K562 (cell line): ENCODE results near the gene CNNM4. TPM values are rescaled to one million over a fixed set of nuclear protein-coding genes. Genes with fewer than 3 reads are reported as not detected.

Experiments
- ATAC-seq: fragments of 200-7000 bp; cut with Tn5 transposase; 3 replicates; pipeline ENCODE4 v1.9.1; 2020; ENCODE audit warnings: moderate library complexity
- BruUV-seq: library from RNA; stranded (reverse); fragments of 400-500 nt; replicated peaks from 2 replicates; lab custom pipeline; 2021; lab: Mats Ljungman, UMichigan
- CTCF ChIA-PET: fragments of 300-600 bp; formaldehyde crosslinking; extraction: SDS; loops from one replicate; lab custom pipeline; 2021; ENCODE audit warnings: low intra/inter-chr PET ratio; lab: Yijun Ruan, JAX
- POLR2A ChIA-PET: fragments of 300-600, 350-650 bp; sonication (Branson Sonifier 250); formaldehyde crosslinking; extraction: SDS; loops from one replicate; lab custom pipeline; 2021; ENCODE audit warnings: antibody characterized with exemption, inconsistent platforms; lab: Yijun Ruan, JAX
- DNase-seq, 4 experiments: peaks; one replicate each; pipeline versions ENCODE4 v3.0.0 to v3.0.0-alpha.2; 2011 to 2018; ENCODE audit warnings: low spot score in 3 of 4, mixed read lengths in 3 of 4; ENCODE audit errors: extremely low read depth in 1 of 4
- FAIRE-seq: peaks from 2 replicates; lab custom pipeline; 2011; peaks lifted over from hg19 to GRCh38; lab: Jason Lieb, UNC
- H2AFZ ChIP-seq: 2 replicates; pipeline ENCODE4 v1.6.0; 2011; ENCODE audit warnings: low read depth, low read length, control low read depth, inconsistent platforms
- H3K27ac ChIP-seq: fragments of 200-600 bp; 3 replicates; pipeline ENCODE4 v1.8.0; 2011; ENCODE audit warnings: low read depth, mild to moderate bottlenecking, control low read depth, inconsistent platforms, low read length, moderate library complexity, mixed read lengths; ENCODE audit errors: extremely low read depth
- H3K27me3 ChIP-seq, 2 experiments: fragments of 300-600 bp in 1 of 2; 2 replicates in 1 of 2; 3 replicates in 1 of 2; pipeline versions ENCODE4 v1.6.0 to v1.8.0; 2011; ENCODE audit warnings: inconsistent platforms in 2 of 2, low read length in 2 of 2, mild to moderate bottlenecking in 1 of 2, mixed read lengths in 1 of 2, moderate library complexity in 1 of 2; ENCODE audit not compliant: control insufficient read depth in 2 of 2, insufficient read depth in 2 of 2
- H3K36me3 ChIP-seq: fragments of 300-600 bp; 3 replicates; pipeline ENCODE4 v1.8.0; 2011; ENCODE audit warnings: mild to moderate bottlenecking, low read length, inconsistent platforms; ENCODE audit not compliant: control insufficient read depth, insufficient read depth
- H3K4me1 ChIP-seq, 2 experiments: fragments of 200-600 bp in 1 of 2; replicated peaks in 1 of 2; 2 replicates in 1 of 2; 3 replicates in 1 of 2; pipeline versions ENCODE4 v1.5.1 to v1.8.0; 2011; ENCODE audit warnings: inconsistent platforms in 2 of 2, low read length in 2 of 2, mild to moderate bottlenecking in 1 of 2, mixed read lengths in 1 of 2, moderate library complexity in 1 of 2; ENCODE audit not compliant: control insufficient read depth in 2 of 2, insufficient read depth in 2 of 2
- H3K4me2 ChIP-seq: 2 replicates; pipeline ENCODE4 v1.6.1; 2011; ENCODE audit warnings: low read length, control low read depth, inconsistent platforms, mixed read lengths; ENCODE audit not compliant: insufficient read depth
- H3K4me3 ChIP-seq: fragments of 200-600 bp; sonication (generic), shearing (Covaris generic); 2 replicates; pipeline ENCODE4 v1.5.1; 2016; ENCODE audit warnings: control low read depth, inconsistent platforms
- H3K79me2 ChIP-seq: fragments of 200-600 bp; 3 replicates; pipeline ENCODE4 v1.8.0; 2011; ENCODE audit warnings: low read length, inconsistent platforms; ENCODE audit not compliant: control insufficient read depth, insufficient read depth
- H3K9ac ChIP-seq, 2 experiments: 2 replicates each; pipeline versions ENCODE4 v1.6.0 to v1.6.1; 2011; ENCODE audit warnings: low read depth in 2 of 2, low read length in 2 of 2, control low read depth in 1 of 2, inconsistent platforms in 1 of 2, mild to moderate bottlenecking in 1 of 2, mixed read lengths in 1 of 2; ENCODE audit not compliant: insufficient read depth in 1 of 2
- H3K9me1 ChIP-seq: one replicate; pipeline ENCODE4 v1.6.0; 2011; ENCODE audit warnings: inconsistent platforms, mild to moderate bottlenecking, low read length, moderate library complexity; ENCODE audit not compliant: control insufficient read depth, insufficient read depth
- H3K9me3 ChIP-seq: replicated peaks from 2 replicates; pipeline ENCODE4 v1.5.1; 2011; ENCODE audit warnings: low read depth, low read length, inconsistent platforms; ENCODE audit not compliant: control insufficient read depth, insufficient read depth
- H4K20me1 ChIP-seq: replicated peaks from 2 replicates; pipeline ENCODE4 v1.6.1; 2011; ENCODE audit warnings: low read length, inconsistent platforms, mixed read lengths; ENCODE audit not compliant: control insufficient read depth, insufficient read depth
- ARID3A ChIP-seq: IDR thresholded peaks from 2 replicates; pipeline ENCODE4 v1.6.1; 2012; ENCODE audit warnings: low read depth, low read length, improper control_type of control experiment, borderline replicate concordance
- DMBX1 ChIP-seq: fragments of 250-450 bp; sonication (Bioruptor Pico); IDR thresholded peaks from 2 replicates; pipeline ENCODE4 v1.8.0; 2022; ENCODE audit warnings: inconsistent platforms, mild to moderate bottlenecking, moderate library complexity, borderline replicate concordance
- E2F6 ChIP-seq, 2 experiments: IDR thresholded peaks; 2 replicates each; pipeline ENCODE4 v1.6.1; 2011; ENCODE audit warnings: borderline replicate concordance in 1 of 2, control low read depth in 1 of 2, low read depth in 1 of 2, low read length in 1 of 2, mild to moderate bottlenecking in 1 of 2, mixed read lengths in 1 of 2, moderate library complexity in 1 of 2; ENCODE audit not compliant: insufficient read depth in 1 of 2, insufficient read length in 1 of 2, poor library complexity in 1 of 2, severe bottlenecking in 1 of 2; ENCODE audit errors: extremely low read depth in 1 of 2
- IRF1 ChIP-seq: sonication (generic); formaldehyde crosslinking; IDR thresholded peaks from 2 replicates; pipeline ENCODE4 v1.8.0; 2022; ENCODE audit warnings: missing genetic modification reagents, mild to moderate bottlenecking, borderline replicate concordance
- NBN ChIP-seq: fragments of 450-650 bp; IDR thresholded peaks from 2 replicates; pipeline ENCODE4 v1.6.1; 2016; ENCODE audit warnings: low read depth, mild to moderate bottlenecking
- POLR2H ChIP-seq: IDR thresholded peaks from 2 replicates; pipeline ENCODE4 v1.6.1; 2016; ENCODE audit warnings: missing genetic modification characterization, low read depth, mild to moderate bottlenecking, control low read depth, missing compliant biosample characterization, moderate library complexity
- PRMT5 ChIP-seq: sonication (generic); formaldehyde crosslinking; IDR thresholded peaks from 2 replicates; pipeline ENCODE4 v1.5.0; 2020; ENCODE audit warnings: missing genetic modification reagents
- WHSC1 ChIP-seq: IDR thresholded peaks from one replicate; pipeline ENCODE4 v1.6.1; 2012; ENCODE audit warnings: low read length, control low read depth, inconsistent platforms
- ZNF133 ChIP-seq: fragments of 250-450 bp; sonication (Bioruptor Pico); IDR thresholded peaks from 2 replicates; pipeline ENCODE4 v1.4.0; 2020; ENCODE audit warnings: mild to moderate bottlenecking
- ZNF316 ChIP-seq: fragments of 450-650 bp; IDR thresholded peaks from 2 replicates; pipeline ENCODE4 v1.6.1; 2016
- ZNF431 ChIP-seq: sonication (generic); formaldehyde crosslinking; IDR thresholded peaks from 2 replicates; pipeline ENCODE4 v1.8.0; 2022; ENCODE audit warnings: mild to moderate bottlenecking, missing genetic modification reagents
- ZNF449 ChIP-seq: fragments of 250-450 bp; sonication (Bioruptor Pico); IDR thresholded peaks from 2 replicates; pipeline ENCODE4 v1.8.0; 2022; ENCODE audit warnings: moderate library complexity, mild to moderate bottlenecking, inconsistent platforms
- ZNF507 ChIP-seq: conservative IDR thresholded peaks from 2 replicates; pipeline ENCODE4 v1.6.1; 2017; ENCODE audit warnings: missing genetic modification characterization, missing compliant biosample characterization
- ZNF639 ChIP-seq, 2 experiments: fragments of 200-800 bp in 1 of 2; sonication (Bioruptor generic) in 1 of 2; sonication (generic) in 1 of 2; formaldehyde crosslinking in 1 of 2; IDR thresholded peaks in 1 of 2; conservative IDR thresholded peaks in 1 of 2; 2 replicates each; pipeline versions ENCODE4 v1.5.0 to v1.6.1; 2016 to 2020; ENCODE audit warnings: missing compliant biosample characterization in 1 of 2, missing genetic modification characterization in 1 of 2, missing genetic modification reagents in 1 of 2
- WGBS: fragments of 100-300 bp; shearing (Covaris generic); methylation state at CpG from one replicate; pipeline ENCODE4 v1.1.6; 2016; ENCODE audit warnings: low coverage, mixed read lengths; ENCODE audit not compliant: insufficient coverage; ENCODE audit errors: missing lambda C conversion rate; 5-methylcytosine and 5-hydroxymethylcytosine counted together
- in situ Hi-C: fragments of 300-500 bp; cut with MboI; formaldehyde crosslinking; loops from 4 replicates; pipeline ENCODE4 v1.15.0; 2018; ENCODE audit warnings: inconsistent platforms, mixed read lengths
- intact Hi-C: fragments of 100-400 bp; cut with micrococcal nuclease; formaldehyde crosslinking; loops from 2 replicates; pipeline ENCODE4 v1.14.2; 2022
- polyA plus RNA-seq, 8 experiments: library from polyadenylated mRNA; depleted of rRNA in 4 of 8; stranded (reverse) in 5 of 8; unstranded in 3 of 8; fragments of >200 nt; fragmentation: Nextera tagmentation in 2 of 8; fragmentation: Illumina TruSeq in 1 of 8; extraction: Ambion mirVana in 2 of 8; extraction: Trizol in 1 of 8; gene quantifications; 2 replicates each; pipeline versions ENCODE4 v1.2.1 to v1.2.3, GENCODE V29; 2011 to 2014; ENCODE audit warnings: inconsistent platforms in 1 of 8, missing spikeins in 1 of 8
- total RNA-seq, 7 experiments: library from RNA; depleted of rRNA in 6 of 7; stranded (reverse); fragments of >200 nt in 6 of 7; fragmentation: Illumina TruSeq in 2 of 7; extraction: Trizol in 2 of 7; gene quantifications; 2 replicates each; pipeline versions ENCODE4 v1.2.1 to v1.2.3, GENCODE V29; 2011 to 2021; ENCODE audit warnings: low replicate concordance in 1 of 7

Gene CNNM4
- total and polyA plus RNA-seq, 9 of the 15 experiments (the other 6 are each of a cell fraction or from before 2014, with no cell fraction given) = 0.96 to 6.3 (median 2.8) TPM

GRCh38 chr2:96806468-96807126 lies 45.9 kb downstream of the CNNM4 start:
- CTCF ChIA-PET = no interaction called here
- WGBS = 83% methylated on average over 19 of the region's 23 CpGs
- TF ChIP-seq WHSC1 = no peak
- TF ChIP-seq NBN = no peak
- TF ChIP-seq ARID3A = no peak
- TF ChIP-seq IRF1 (CRISPR knock-in tag) = no peak
- no peak for TF ChIP-seq ZNF449 (CRISPR knock-in tag)
- no peak for TF ChIP-seq ZNF316
- no peak for TF ChIP-seq ZNF133 (CRISPR knock-in tag)
- TF ChIP-seq POLR2H (tag) = no peak
- TF ChIP-seq DMBX1 (CRISPR knock-in tag) = no peak
- TF ChIP-seq ZNF639 (CRISPR knock-in tag; conservative IDR thresholded peaks at IDR 0.05 in 1 of 2, IDR thresholded peaks at IDR 0.05 in 1 of 2) = no peak
- no peak for TF ChIP-seq PRMT5 (CRISPR knock-in tag)
- TF ChIP-seq E2F6 (IDR thresholded peaks at IDR 0.05; ENCODE audit: borderline replicate concordance in 1 of 2, extremely low read depth in 1 of 2, insufficient read depth in 1 of 2, insufficient read length in 1 of 2, low read depth in 1 of 2, low read length in 1 of 2, poor library complexity in 1 of 2, severe bottlenecking in 1 of 2) = no peak
- no peak for TF ChIP-seq ZNF431 (CRISPR knock-in tag)
- TF ChIP-seq ZNF507 (tag) = no peak

More at GRCh38 chr2:96806468-96807126, 45.9 kb downstream of the CNNM4 start:
- Histone ChIP-seq H3K27ac (no peak overlapping the region), H3K9me1 (peaks cover 5% of the 10 kb centered on the region), H3K4me3 (no peak overlapping the region), H3K36me3 (peaks cover 5% of the 10 kb centered on the region; the same call in 2 of the 3 replicates), H4K20me1 (0 out of 2 replicates have a peak, but pooled peaks cover 5% of the 10 kb centered on the region), H3K27me3 (no peaks in the 10 kb centered on the region), H2AFZ (no peak overlapping the region), H3K9ac (no peak overlapping the region), H3K4me2 (no peak overlapping the region), H3K79me2 (no peaks in the 10 kb centered on the region), H3K9me3 (no peaks in the 10 kb centered on the region), H3K4me1 (peaks cover 10 to 20% of the 10 kb centered on the region in 2 experiments; a peak in 4 of 5 replicates)
- in situ Hi-C loops = no loop called here
- ATAC-seq (no peak), FAIRE-seq (no peak), DNase-seq (no peak)
- intact Hi-C loops = loop anchor here (10.0 kb wide), 1 partner anchor 252 kb away; no protein-coding TSS in a partner anchor
- POLR2A ChIA-PET = interaction anchor here (0.6 to 1.7 kb wide), 2 partner anchors 9 to 29 kb away, joined by 3 to 4 read pairs; no protein-coding TSS in a partner anchor
- no TSS peak for BruUV-seq
